ENCODE results near the gene ARHGEF28. TPM values are rescaled to one million over a fixed set of nuclear protein-coding genes. Genes with fewer than 3 reads are reported as not detected.

ARHGEF28 gene
- total and polyA plus RNA-seq, 2 experiments from 2014 or later, result 3.5 to 11.2 TPM

GRCh38 chr5:73596705-73597328 is 29.2 kb upstream of the ARHGEF28 start:
- Histone ChIP-seq H3K36me3 (replicated peaks; ENCODE audit: insufficient read depth, low read depth) (no peaks in the 10 kb centered on the region), H3K9me3 (ENCODE audit: low read depth) (no peaks in the 10 kb centered on the region), H3K79me2 (no peaks in the 10 kb centered on the region), H3K4me2 (no peak overlapping the region), H3K27ac (no peak overlapping the region), H3K4me1 (ENCODE audit: insufficient read depth) (no peaks in the 10 kb centered on the region), H3K4me3 (no peak overlapping the region), H3K27me3 (no peaks in the 10 kb centered on the region), H4K20me1 (ENCODE audit: insufficient read depth, poor library complexity, severe bottlenecking) (no peaks in the 10 kb centered on the region), H3K9me2 (replicated peaks; ENCODE audit: insufficient read depth) (no peaks in the 10 kb centered on the region), H2AFZ (no peak overlapping the region)
- no peak for TF ChIP-seq EZH2 (IDR thresholded peaks at IDR 0.05; ENCODE audit: borderline replicate concordance)
- no peak for TF ChIP-seq EZH2phosphoT487 (IDR thresholded peaks at IDR 0.05; ENCODE audit: low read depth, severe bottlenecking, unreplicated experiment)
- TF ChIP-seq CTCF (IDR thresholded peaks at IDR 0.05; ENCODE audit: poor library complexity), result peak; percentile 52
- DNase-seq (ENCODE audit: low spot score), result peak; percentile 63

GRCh38 chr5:73599380-73599779 is 26.6 kb upstream of the ARHGEF28 start:
- no peak for TF ChIP-seq EZH2phosphoT487 (IDR thresholded peaks at IDR 0.05; ENCODE audit: low read depth, severe bottlenecking, unreplicated experiment)
- no peak for TF ChIP-seq CTCF (IDR thresholded peaks at IDR 0.05; ENCODE audit: poor library complexity)
- TF ChIP-seq EZH2 (IDR thresholded peaks at IDR 0.05; ENCODE audit: borderline replicate concordance), result no peak
- no peaks in the 10 kb centered on the region for H3K9me2 ChIP-seq (replicated peaks; ENCODE audit: insufficient read depth)
- H2AFZ ChIP-seq, result no peak overlapping the region
- H3K4me1 ChIP-seq (ENCODE audit: insufficient read depth), result no peaks in the 10 kb centered on the region
- H3K36me3 ChIP-seq (replicated peaks; ENCODE audit: insufficient read depth, low read depth), result no peaks in the 10 kb centered on the region
- no peaks in the 10 kb centered on the region for H3K9me3 ChIP-seq (ENCODE audit: low read depth)
- WGBS (ENCODE audit: low lambda C conversion rate, missing lambda C conversion rate), result 89% methylated on average over 3 of the region's 3 CpGs
- H3K4me3 ChIP-seq, result no peak overlapping the region
- no peaks in the 10 kb centered on the region for H4K20me1 ChIP-seq (ENCODE audit: insufficient read depth, poor library complexity, severe bottlenecking)
- no peak for DNase-seq (ENCODE audit: low spot score)
- H3K4me2 ChIP-seq, result no peak overlapping the region
- H3K27ac ChIP-seq, result no peak overlapping the region
- no peaks in the 10 kb centered on the region for H3K79me2 ChIP-seq
- H3K27me3 ChIP-seq, result no peaks in the 10 kb centered on the region

GRCh38 chr5:73603998-73604397 is 22.0 kb upstream of the ARHGEF28 start:
- WGBS (ENCODE audit: low lambda C conversion rate, missing lambda C conversion rate), result 96% methylated on average over 5 of the region's 5 CpGs
- Histone ChIP-seq H3K9me2 (replicated peaks; ENCODE audit: insufficient read depth) (no peaks in the 10 kb centered on the region), H3K27ac (no peak overlapping the region)

More at GRCh38 chr5:73603998-73604397, 22.0 kb upstream of the ARHGEF28 start:
- DNase-seq (ENCODE audit: low spot score), result no peak
- Histone ChIP-seq H3K4me3 (no peak overlapping the region), H3K9me3 (ENCODE audit: low read depth) (no peaks in the 10 kb centered on the region), H2AFZ (no peak overlapping the region), H3K36me3 (replicated peaks; ENCODE audit: insufficient read depth, low read depth) (no peaks in the 10 kb centered on the region), H3K4me2 (no peak overlapping the region), H3K79me2 (no peaks in the 10 kb centered on the region), H3K4me1 (ENCODE audit: insufficient read depth) (no peaks in the 10 kb centered on the region), H3K27me3 (no peaks in the 10 kb centered on the region), H4K20me1 (ENCODE audit: insufficient read depth, poor library complexity, severe bottlenecking) (no peaks in the 10 kb centered on the region)
- no peak for TF ChIP-seq EZH2phosphoT487 (IDR thresholded peaks at IDR 0.05; ENCODE audit: low read depth, severe bottlenecking, unreplicated experiment)
- TF ChIP-seq EZH2 (IDR thresholded peaks at IDR 0.05; ENCODE audit: borderline replicate concordance), result no peak
- TF ChIP-seq CTCF (IDR thresholded peaks at IDR 0.05; ENCODE audit: poor library complexity), result no peak
